Measurements from ENCODE around the gene TBX18.
A peak's percentile ranks its signal among the peaks of the same experiment; 100 is the strongest.

TBX18 gene

GRCh38 chr6:84758486-84758885, 5.9 kb downstream of the TBX18 start:
- in situ Hi-C loops (cut with MboI; ENCODE audit: low pct_unique_long_range_greater_than_20kb, low sequenced_read_pairs), result no loop called here
- no peak for DNase-seq

GRCh38 chr6:84756877-84757276, 7.5 kb downstream of the TBX18 start:
- in situ Hi-C loops (cut with MboI; ENCODE audit: low pct_unique_long_range_greater_than_20kb, low sequenced_read_pairs), result no loop called here
- DNase-seq, result no peak

GRCh38 chr6:84756466-84756865, 7.9 kb downstream of the TBX18 start:
- no peak for DNase-seq
- in situ Hi-C loops (cut with MboI; ENCODE audit: low pct_unique_long_range_greater_than_20kb, low sequenced_read_pairs), result no loop called here

GRCh38 chr6:84753173-84753572, 11.2 kb downstream of the TBX18 start:
- in situ Hi-C loops (cut with MboI; ENCODE audit: low pct_unique_long_range_greater_than_20kb, low sequenced_read_pairs), result no loop called here
- no peak for DNase-seq

- DNase-seq, result no peak
- in situ Hi-C loops (cut with MboI; ENCODE audit: low pct_unique_long_range_greater_than_20kb, low sequenced_read_pairs), result no loop called here
These were observed 12.1 kb downstream of the TBX18 start for GRCh38 chr6:84752118-84752850.

GRCh38 chr6:84749181-84749580, 15.2 kb downstream of the TBX18 start:
- DNase-seq, result no peak
- in situ Hi-C loops (cut with MboI; ENCODE audit: low pct_unique_long_range_greater_than_20kb, low sequenced_read_pairs), result no loop called here

- in situ Hi-C loops (cut with MboI; ENCODE audit: low pct_unique_long_range_greater_than_20kb, low sequenced_read_pairs), result no loop called here
- DNase-seq, result no peak
These were observed 16.0 kb downstream of the TBX18 start for GRCh38 chr6:84748376-84748775.

- DNase-seq, result no peak
- in situ Hi-C loops (cut with MboI; ENCODE audit: low pct_unique_long_range_greater_than_20kb, low sequenced_read_pairs), result no loop called here
These were observed 20.8 kb downstream of the TBX18 start for GRCh38 chr6:84743616-84744015.

GRCh38 chr6:84740385-84740784, 24.0 kb downstream of the TBX18 start:
- no peak for DNase-seq
- in situ Hi-C loops (cut with MboI; ENCODE audit: low pct_unique_long_range_greater_than_20kb, low sequenced_read_pairs), result no loop called here

- in situ Hi-C loops (cut with MboI; ENCODE audit: low pct_unique_long_range_greater_than_20kb, low sequenced_read_pairs), result no loop called here
- no peak for DNase-seq
These were observed 24.6 kb downstream of the TBX18 start for GRCh38 chr6:84739866-84740208.

- in situ Hi-C loops (cut with MboI; ENCODE audit: low pct_unique_long_range_greater_than_20kb, low sequenced_read_pairs), result no loop called here
These were observed 25.2 kb downstream of the TBX18 start for GRCh38 chr6:84738996-84739865.

GRCh38 chr6:84733889-84734288, 30.5 kb downstream of the TBX18 start:
- no peak for DNase-seq
- in situ Hi-C loops (cut with MboI; ENCODE audit: low pct_unique_long_range_greater_than_20kb, low sequenced_read_pairs), result no loop called here

More at GRCh38 chr6:84738996-84739865, 25.2 kb downstream of the TBX18 start:
- no peak for DNase-seq

- in situ Hi-C loops (cut with MboI; ENCODE audit: low pct_unique_long_range_greater_than_20kb, low sequenced_read_pairs), result no loop called here
These were observed 32.5 kb downstream of the TBX18 start for GRCh38 chr6:84731901-84732300.

GRCh38 chr6:84731401-84731800, 33.0 kb downstream of the TBX18 start:
- no peak for DNase-seq
- in situ Hi-C loops (cut with MboI; ENCODE audit: low pct_unique_long_range_greater_than_20kb, low sequenced_read_pairs), result no loop called here

More at GRCh38 chr6:84731901-84732300, 32.5 kb downstream of the TBX18 start:
- DNase-seq, result no peak

GRCh38 chr6:84728602-84729001, 35.8 kb downstream of the TBX18 start:
- in situ Hi-C loops (cut with MboI; ENCODE audit: low pct_unique_long_range_greater_than_20kb, low sequenced_read_pairs), result no loop called here
- DNase-seq, result peak; percentile 9

- in situ Hi-C loops (cut with MboI; ENCODE audit: low pct_unique_long_range_greater_than_20kb, low sequenced_read_pairs), result no loop called here
These were observed 45.2 kb downstream of the TBX18 start for GRCh38 chr6:84719152-84719551.

GRCh38 chr6:84718038-84718955, 46.1 kb downstream of the TBX18 start:
- in situ Hi-C loops (cut with MboI; ENCODE audit: low pct_unique_long_range_greater_than_20kb, low sequenced_read_pairs), result no loop called here
- no peak for DNase-seq

More at GRCh38 chr6:84719152-84719551, 45.2 kb downstream of the TBX18 start:
- DNase-seq, result no peak

GRCh38 chr6:84709121-84709520, 55.3 kb downstream of the TBX18 start:
- no peak for DNase-seq
- in situ Hi-C loops (cut with MboI; ENCODE audit: low pct_unique_long_range_greater_than_20kb, low sequenced_read_pairs), result no loop called here

- in situ Hi-C loops (cut with MboI; ENCODE audit: low pct_unique_long_range_greater_than_20kb, low sequenced_read_pairs), result no loop called here
- DNase-seq, result no peak
These were observed 57.2 kb downstream of the TBX18 start for GRCh38 chr6:84707171-84707570.

Measured in KBM-7 (cell line).